WTC11 (cell line): Measurements from ENCODE around the gene WAC. TPM values are rescaled to one million over a fixed set of nuclear protein-coding genes. Genes with fewer than 3 reads are reported as not detected.
A peak's percentile ranks its signal among the peaks of the same experiment; 100 is the strongest.

Experiments used
- ATAC-seq: fragments of 200-7000 bp; cut with Tn5 transposase; 2 replicates; pipeline ENCODE4 v1.10.0; 2021; ENCODE audit warnings: mild to moderate bottlenecking, moderate library complexity
- CTCF ChIA-PET: fragments of 300-600 bp; sonication (Branson Sonifier 250); formaldehyde crosslinking; loops from one replicate; lab custom pipeline; 2021; ENCODE audit warnings: antibody characterized with exemption; lab: Charles Lee
- POLR2A ChIA-PET: fragments of 350-600 bp; sonication (Branson Sonifier 250); formaldehyde crosslinking; loops from one replicate; lab custom pipeline; 2021; ENCODE audit warnings: antibody characterized with exemption; lab: Charles Lee
- DNase-seq: peaks from one replicate; pipeline ENCODE4 v3.0.0; 2021; ENCODE audit warnings: low spot score
- H3K27ac Mint-ChIP-seq: 2 replicates; pipeline ENCODE4 v1.8.0; 2021; ENCODE audit warnings: mixed read lengths
- H3K27me3 Mint-ChIP-seq: 2 replicates; pipeline ENCODE4 v1.8.0; 2021; ENCODE audit warnings: low read depth, mild to moderate bottlenecking, moderate library complexity, mixed read lengths
- H3K36me3 Mint-ChIP-seq: 2 replicates; pipeline ENCODE4 v1.8.0; 2021; ENCODE audit warnings: mixed read lengths
- H3K4me1 Mint-ChIP-seq: 2 replicates; pipeline ENCODE4 v1.8.0; 2022; ENCODE audit warnings: mixed read lengths
- H3K4me3 Mint-ChIP-seq: 2 replicates; pipeline ENCODE4 v1.8.0; 2021; ENCODE audit warnings: mild to moderate bottlenecking, moderate library complexity, mixed read lengths
- H3K9me3 Mint-ChIP-seq: 2 replicates; pipeline ENCODE4 v1.8.0; 2021; ENCODE audit warnings: mixed read lengths
- ARID4B ChIP-seq: sonication (generic); formaldehyde crosslinking; IDR thresholded peaks from 2 replicates; pipeline ENCODE4 v1.8.0; 2023; ENCODE audit warnings: missing genetic modification reagents, mild to moderate bottlenecking, borderline replicate concordance
- ATF6 ChIP-seq: sonication (generic); formaldehyde crosslinking; IDR thresholded peaks from 2 replicates; pipeline ENCODE4 v1.8.1; 2023; ENCODE audit warnings: mild to moderate bottlenecking, missing genetic modification reagents
- E2F4 ChIP-seq: sonication (generic); formaldehyde crosslinking; IDR thresholded peaks from 2 replicates; pipeline ENCODE4 v1.8.1; 2022; ENCODE audit warnings: low read depth, mild to moderate bottlenecking, moderate library complexity, missing genetic modification reagents, borderline replicate concordance
- E2F5 ChIP-seq: sonication (generic); formaldehyde crosslinking; IDR thresholded peaks from 2 replicates; pipeline ENCODE4 v1.8.1; 2022; ENCODE audit warnings: mild to moderate bottlenecking, moderate library complexity, missing genetic modification reagents
- GABPB1 ChIP-seq: sonication (generic); formaldehyde crosslinking; IDR thresholded peaks from 2 replicates; pipeline ENCODE4 v1.8.1; 2023; ENCODE audit warnings: mild to moderate bottlenecking, missing genetic modification reagents
- HMGA2 ChIP-seq: fragments of 250-450 bp; sonication (Bioruptor Pico); IDR thresholded peaks from 2 replicates; pipeline ENCODE4 v1.4.0; 2021; ENCODE audit warnings: mild to moderate bottlenecking, moderate library complexity
- TCF7 ChIP-seq: sonication (generic); formaldehyde crosslinking; IDR thresholded peaks from 2 replicates; pipeline ENCODE4 v1.8.0; 2022; ENCODE audit warnings: mild to moderate bottlenecking, low read depth, missing genetic modification reagents, moderate library complexity
- TP53 ChIP-seq: sonication (generic); formaldehyde crosslinking; IDR thresholded peaks from 2 replicates; pipeline ENCODE4 v1.8.1; 2023; ENCODE audit warnings: mild to moderate bottlenecking, missing genetic modification reagents
- ZBTB43 ChIP-seq: sonication (generic); formaldehyde crosslinking; IDR thresholded peaks from 2 replicates; pipeline ENCODE4 v1.8.1; 2023; ENCODE audit warnings: mild to moderate bottlenecking, missing genetic modification reagents
- ZNF281 ChIP-seq: sonication (generic); formaldehyde crosslinking; IDR thresholded peaks from 2 replicates; pipeline ENCODE4 v1.8.0; 2023; ENCODE audit warnings: mild to moderate bottlenecking, missing genetic modification reagents
- ZNF423 ChIP-seq: fragments of 250-450 bp; sonication (Bioruptor Pico); IDR thresholded peaks from 2 replicates; pipeline ENCODE4 v2.1.2; 2022; ENCODE audit warnings: mild to moderate bottlenecking, moderate library complexity
- total RNA-seq: library from RNA; stranded (reverse); gene quantifications from 3 replicates; pipeline ENCODE4 v1.2.3, GENCODE V29; 2021

Gene WAC
- total RNA-seq, 1 experiment from 2014 or later: 108 TPM

- Mint-ChIP-seq H3K36me3 (no peaks in the 10 kb centered on the region), H3K27me3 (no peaks in the 10 kb centered on the region), H3K27ac (no peak overlapping the region), H3K4me3 (no peak overlapping the region), H3K4me1 (no peaks in the 10 kb centered on the region), H3K9me3 (peaks cover 10% of the 10 kb centered on the region)
- no peak for TF ChIP-seq ATF6 (CRISPR knock-in tag)
- no peak for TF ChIP-seq ZNF281 (CRISPR knock-in tag)
- no peak for TF ChIP-seq E2F4 (CRISPR knock-in tag)
- TF ChIP-seq GABPB1 (CRISPR knock-in tag): no peak
- no peak for TF ChIP-seq HMGA2 (CRISPR knock-in tag)
- TF ChIP-seq ARID4B (CRISPR knock-in tag): no peak
- TF ChIP-seq ZBTB43: no peak
- no peak for TF ChIP-seq ZNF423 (CRISPR knock-in tag)
- CTCF ChIA-PET: no interaction called here
- ATAC-seq (peak; percentile 22; the same call in 1 of the 2 replicates), DNase-seq (no peak)
- POLR2A ChIA-PET: no interaction called here
Observed at GRCh38 chr10:28492116-28492920, 40.6 kb upstream of the WAC start.

- ChIA-PET CTCF (no interaction called here), POLR2A (no interaction called here)
- H3K36me3 Mint-ChIP-seq: no peaks in the 10 kb centered on the region
- H3K4me1 Mint-ChIP-seq: no peaks in the 10 kb centered on the region
- no peaks in the 10 kb centered on the region for H3K27me3 Mint-ChIP-seq
- no peak for ATAC-seq
- H3K9me3 Mint-ChIP-seq: peaks cover 4% of the 10 kb centered on the region
- DNase-seq: no peak
- H3K4me3 Mint-ChIP-seq: no peak overlapping the region
- H3K27ac Mint-ChIP-seq: no peak overlapping the region
- no peak for TF ChIP-seq TP53 (CRISPR knock-in tag)
- TF ChIP-seq E2F5 (CRISPR knock-in tag): no peak
- TF ChIP-seq TCF7 (CRISPR knock-in tag): no peak
Observed at GRCh38 chr10:28494420-28494819, 38.5 kb upstream of the WAC start.
